Measurements from ENCODE around the gene HNRNPK. TPM values are rescaled to one million over a fixed set of nuclear protein-coding genes. Genes with fewer than 3 reads are reported as not detected.

HNRNPK gene
- total RNA-seq, 1 donor = 514 TPM

GRCh38 chr9:83960991-83961390, 19.0 kb downstream of the HNRNPK start:
- Histone ChIP-seq H4K20me1 (ENCODE audit: insufficient read depth, low read length) (peaks cover 6% of the 10 kb centered on the region), H3K9me3 (ENCODE audit: low read depth, low read length) (no peaks in the 10 kb centered on the region), H3K36me3 (ENCODE audit: insufficient read depth, low read length) (peaks cover under 1% of the 10 kb centered on the region), H2AFZ (ENCODE audit: low read length) (no peak overlapping the region), H3K27ac (ENCODE audit: low read depth, low read length) (no peak overlapping the region), H3K27me3 (ENCODE audit: insufficient read depth, low read length) (no peaks in the 10 kb centered on the region), H3K4me3 (ENCODE audit: insufficient read depth, low read length) (no peak overlapping the region), H3K4me2 (ENCODE audit: insufficient read depth, low read length) (no peak overlapping the region), H3K79me2 (ENCODE audit: insufficient read depth, low read length) (peaks cover 2% of the 10 kb centered on the region), H3K4me1 (ENCODE audit: insufficient read depth, low read length) (peaks cover 7% of the 10 kb centered on the region)
- DNase-seq (ENCODE audit: insufficient read length, low spot score, missing footprints) = no peak
- TF ChIP-seq, protein P1, sequence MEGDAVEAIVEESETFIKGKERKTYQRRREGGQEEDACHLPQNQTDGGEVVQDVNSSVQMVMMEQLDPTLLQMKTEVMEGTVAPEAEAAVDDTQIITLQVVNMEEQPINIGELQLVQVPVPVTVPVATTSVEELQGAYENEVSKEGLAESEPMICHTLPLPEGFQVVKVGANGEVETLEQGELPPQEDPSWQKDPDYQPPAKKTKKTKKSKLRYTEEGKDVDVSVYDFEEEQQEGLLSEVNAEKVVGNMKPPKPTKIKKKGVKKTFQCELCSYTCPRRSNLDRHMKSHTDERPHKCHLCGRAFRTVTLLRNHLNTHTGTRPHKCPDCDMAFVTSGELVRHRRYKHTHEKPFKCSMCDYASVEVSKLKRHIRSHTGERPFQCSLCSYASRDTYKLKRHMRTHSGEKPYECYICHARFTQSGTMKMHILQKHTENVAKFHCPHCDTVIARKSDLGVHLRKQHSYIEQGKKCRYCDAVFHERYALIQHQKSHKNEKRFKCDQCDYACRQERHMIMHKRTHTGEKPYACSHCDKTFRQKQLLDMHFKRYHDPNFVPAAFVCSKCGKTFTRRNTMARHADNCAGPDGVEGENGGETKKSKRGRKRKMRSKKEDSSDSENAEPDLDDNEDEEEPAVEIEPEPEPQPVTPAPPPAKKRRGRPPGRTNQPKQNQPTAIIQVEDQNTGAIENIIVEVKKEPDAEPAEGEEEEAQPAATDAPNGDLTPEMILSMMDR (IDR thresholded peaks at IDR 0.05; ENCODE audit: extremely low read depth, low read depth, low read length) = no peak

GRCh38 chr9:83959061-83959460, 21.0 kb downstream of the HNRNPK start:
- TF ChIP-seq, protein P1 (IDR thresholded peaks at IDR 0.05; ENCODE audit: extremely low read depth, low read depth, low read length) = no peak
- DNase-seq (ENCODE audit: insufficient read length, low spot score, missing footprints) = peak; percentile 82
- H3K4me3 ChIP-seq (ENCODE audit: insufficient read depth, low read length) = no peak overlapping the region
- peaks cover 3% of the 10 kb centered on the region for H3K36me3 ChIP-seq (ENCODE audit: insufficient read depth, low read length)
- no peaks in the 10 kb centered on the region for H4K20me1 ChIP-seq (ENCODE audit: insufficient read depth, low read length)
- no peak overlapping the region for H3K4me2 ChIP-seq (ENCODE audit: insufficient read depth, low read length)
- no peak overlapping the region for H2AFZ ChIP-seq (ENCODE audit: low read length)
- peaks cover 9% of the 10 kb centered on the region for H3K79me2 ChIP-seq (ENCODE audit: insufficient read depth, low read length)
- H3K9me3 ChIP-seq (ENCODE audit: low read depth, low read length) = no peaks in the 10 kb centered on the region
- H3K27me3 ChIP-seq (ENCODE audit: insufficient read depth, low read length) = no peaks in the 10 kb centered on the region
- peaks cover 12% of the 10 kb centered on the region for H3K4me1 ChIP-seq (ENCODE audit: insufficient read depth, low read length)
- H3K27ac ChIP-seq (ENCODE audit: low read depth, low read length) = no peak overlapping the region

DNA sequence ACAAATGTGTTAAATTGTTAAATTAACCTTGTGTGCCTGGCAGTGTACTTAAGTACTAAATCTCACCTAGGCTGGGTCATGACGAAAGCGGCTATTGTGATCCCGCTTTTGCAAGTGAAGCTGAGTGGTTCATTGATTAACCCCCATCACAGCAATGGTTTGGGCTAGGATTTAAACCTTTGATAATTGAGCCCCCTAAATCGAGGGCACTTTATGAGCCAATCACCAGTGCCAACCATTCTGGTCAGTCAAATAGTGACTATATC, 22.8 kb downstream of the HNRNPK start:
- peak overlapping the region; percentile 74 for H3K4me2 ChIP-seq (ENCODE audit: insufficient read depth, low read length)
- TF ChIP-seq, protein P1 (IDR thresholded peaks at IDR 0.05; ENCODE audit: extremely low read depth, low read depth, low read length) = no peak
- no peaks in the 10 kb centered on the region for H4K20me1 ChIP-seq (ENCODE audit: insufficient read depth, low read length)

GRCh38 chr9:83956436-83957247, 23.4 kb downstream of the HNRNPK start:
- Histone ChIP-seq H2AFZ (ENCODE audit: low read length) (peak overlapping the region; percentile 99), H3K27me3 (ENCODE audit: insufficient read depth, low read length) (no peaks in the 10 kb centered on the region), H3K9me3 (ENCODE audit: low read depth, low read length) (no peaks in the 10 kb centered on the region), H3K4me3 (ENCODE audit: insufficient read depth, low read length) (peak overlapping the region; percentile 83), H3K4me2 (ENCODE audit: insufficient read depth, low read length) (peak overlapping the region; percentile 74), H3K36me3 (ENCODE audit: insufficient read depth, low read length) (peaks cover 12% of the 10 kb centered on the region), H3K27ac (ENCODE audit: low read depth, low read length) (peak overlapping the region; percentile 71), H3K4me1 (ENCODE audit: insufficient read depth, low read length) (peaks cover 8% of the 10 kb centered on the region), H3K79me2 (ENCODE audit: insufficient read depth, low read length) (peaks cover 9% of the 10 kb centered on the region), H4K20me1 (ENCODE audit: insufficient read depth, low read length) (no peaks in the 10 kb centered on the region)
- TF ChIP-seq, protein P1 (IDR thresholded peaks at IDR 0.05; ENCODE audit: extremely low read depth, low read depth, low read length) = no peak
- DNase-seq (ENCODE audit: insufficient read length, low spot score, missing footprints) = peak; percentile 96

More for the DNA sequence above, 22.8 kb downstream of the HNRNPK start:
- Histone ChIP-seq H2AFZ (ENCODE audit: low read length) (peak overlapping the region; percentile 99), H3K4me3 (ENCODE audit: insufficient read depth, low read length) (peak overlapping the region; percentile 83), H3K36me3 (ENCODE audit: insufficient read depth, low read length) (peaks cover 7% of the 10 kb centered on the region), H3K79me2 (ENCODE audit: insufficient read depth, low read length) (peaks cover 9% of the 10 kb centered on the region), H3K27ac (ENCODE audit: low read depth, low read length) (no peak overlapping the region), H3K4me1 (ENCODE audit: insufficient read depth, low read length) (peaks cover 9% of the 10 kb centered on the region), H3K9me3 (ENCODE audit: low read depth, low read length) (no peaks in the 10 kb centered on the region), H3K27me3 (ENCODE audit: insufficient read depth, low read length) (no peaks in the 10 kb centered on the region)
- DNase-seq (ENCODE audit: insufficient read length, low spot score, missing footprints) = no peak

Data from osteoblast (primary cell).